GM23338 (cell line): Measurements from ENCODE around the gene RGMB. TPM values are rescaled to one million over a fixed set of nuclear protein-coding genes. Genes with fewer than 3 reads are reported as not detected.
"Not testable (repeated sequence)": the region's sequence is repeated elsewhere in the genome, so short reads cannot be mapped to it uniquely, and the experiment has no call there.

Experiments
- ATAC-seq: fragments of 200-7000 bp; cut with Tn5 transposase; 3 replicates; pipeline ENCODE4 v1.9.1; 2020
- DNase-seq: peaks from one replicate; pipeline ENCODE4 v3.0.0-alpha.2; 2015; ENCODE audit warnings: low spot score
- H2AFZ ChIP-seq: fragments of 200-600 bp; sonication (generic); 2 replicates; pipeline ENCODE4 v1.8.0; 2016; ENCODE audit warnings: antibody characterized with exemption, mild to moderate bottlenecking, moderate library complexity
- H3F3A ChIP-seq: fragments of 200-600 bp; sonication (generic); replicated peaks from 2 replicates; pipeline ENCODE4 v1.8.0; 2017; ENCODE audit warnings: antibody characterized with exemption, mixed run types, low read depth
- H3K27ac ChIP-seq: fragments of 200-600 bp; sonication (generic); 2 replicates; pipeline ENCODE4 v1.6.1; 2016; ENCODE audit warnings: low read depth
- H3K27me3 ChIP-seq: fragments of 200-600 bp; sonication (generic); 2 replicates; pipeline ENCODE4 v1.8.0; 2016; ENCODE audit warnings: mild to moderate bottlenecking, mixed run types, moderate library complexity; ENCODE audit not compliant: insufficient read depth
- H3K36me3 ChIP-seq: fragments of 200-600 bp; sonication (generic); 2 replicates; pipeline ENCODE4 v1.8.0; 2016; ENCODE audit warnings: mild to moderate bottlenecking; ENCODE audit not compliant: insufficient read depth
- H3K4me1 ChIP-seq: fragments of 200-600 bp; sonication (generic); 2 replicates; pipeline ENCODE4 v1.8.0; 2016; ENCODE audit warnings: mild to moderate bottlenecking, moderate library complexity; ENCODE audit not compliant: insufficient read depth
- H3K4me2 ChIP-seq: fragments of 200-600 bp; sonication (generic); 2 replicates; pipeline ENCODE4 v1.7.1; 2017; ENCODE audit warnings: mixed run types
- H3K4me3 ChIP-seq: fragments of 200-600 bp; sonication (generic); 2 replicates; pipeline ENCODE4 v1.6.1; 2016; ENCODE audit warnings: mixed run types
- H3K79me2 ChIP-seq: fragments of 200-600 bp; sonication (generic); replicated peaks from 2 replicates; pipeline ENCODE4 v1.8.0; 2017; ENCODE audit warnings: mild to moderate bottlenecking; ENCODE audit not compliant: insufficient read depth
- H3K9me2 ChIP-seq: fragments of 200-600 bp; sonication (generic); 2 replicates; pipeline ENCODE4 v1.8.0; 2017; ENCODE audit not compliant: insufficient read depth
- H4K20me1 ChIP-seq: fragments of 200-600 bp; sonication (generic); replicated peaks from 2 replicates; pipeline ENCODE4 v1.8.0; 2017; ENCODE audit warnings: mild to moderate bottlenecking; ENCODE audit not compliant: insufficient read depth
- H3K27ac Mint-ChIP-seq: 2 replicates; pipeline ENCODE4 v1.8.0; 2020; ENCODE audit warnings: inconsistent platforms, mild to moderate bottlenecking, moderate library complexity, mixed read lengths
- H3K27me3 Mint-ChIP-seq: 3 replicates; pipeline ENCODE4 v1.8.0; 2022; ENCODE audit warnings: low read depth, mild to moderate bottlenecking, moderate library complexity, mixed read lengths, inconsistent platforms; ENCODE audit not compliant: insufficient read depth, poor library complexity
- H3K36me3 Mint-ChIP-seq: 3 replicates; pipeline ENCODE4 v1.8.0; 2021; ENCODE audit warnings: low read depth, mild to moderate bottlenecking, inconsistent platforms, moderate library complexity, mixed read lengths
- H3K4me1 Mint-ChIP-seq: 3 replicates; pipeline ENCODE4 v1.8.0; 2020; ENCODE audit warnings: mild to moderate bottlenecking, inconsistent platforms, mixed read lengths
- H3K4me3 Mint-ChIP-seq: 3 replicates; pipeline ENCODE4 v1.8.0; 2021; ENCODE audit warnings: moderate library complexity, mild to moderate bottlenecking, inconsistent platforms, mixed read lengths
- H3K9me3 Mint-ChIP-seq: 3 replicates; pipeline ENCODE4 v1.8.0; 2020; ENCODE audit warnings: moderate library complexity, mild to moderate bottlenecking, inconsistent platforms, mixed read lengths
- ETS1 ChIP-seq: IDR thresholded peaks from 2 replicates; pipeline ENCODE4 v1.6.1; 2016; ENCODE audit warnings: antibody characterized with exemption
- ZNF462 ChIP-seq: fragments of 250-450 bp; sonication (Bioruptor Pico); IDR thresholded peaks from 2 replicates; pipeline ENCODE4 v1.5.0; 2020; ENCODE audit warnings: mild to moderate bottlenecking, moderate library complexity
- polyA plus RNA-seq: library from polyadenylated mRNA; unstranded; fragments of >200 nt; fragmentation: Nextera tagmentation; extraction: Ambion mirVana; gene quantifications from 2 replicates; pipeline ENCODE4 v1.2.1, GENCODE V29; 2016
- total RNA-seq: library from RNA; depleted of rRNA; stranded (reverse); fragments of >200 nt; shearing (Covaris generic); gene quantifications from 2 replicates; pipeline ENCODE4 v1.2.3, GENCODE V29; 2014

RGMB gene
- total and polyA plus RNA-seq, 2 experiments from 2014 or later: 21.7 to 34.3 TPM

- Histone ChIP-seq H3K27me3 (no peaks in the 10 kb centered on the region), H4K20me1 (no peaks in the 10 kb centered on the region), H3K27ac (no peak overlapping the region), H3F3A (no peaks in the 10 kb centered on the region), H3K4me3 (no peak overlapping the region), H3K36me3 (no peaks in the 10 kb centered on the region), H3K79me2 (no peaks in the 10 kb centered on the region), H3K4me2 (no peak overlapping the region), H3K9me2 (no peaks in the 10 kb centered on the region), H2AFZ (peak overlapping the region; percentile 50; the same call in 1 of the 2 replicates), H3K4me1 (peaks cover 16% of the 10 kb centered on the region)
- Mint-ChIP-seq H3K36me3 (no peaks in the 10 kb centered on the region; the same call in none of the 3 replicates), H3K9me3 (peaks cover 18% of the 10 kb centered on the region; the same call in 2 of the 3 replicates), H3K4me3 (no peak overlapping the region), H3K4me1 (peaks cover 17% of the 10 kb centered on the region), H3K27me3 (no peaks in the 10 kb centered on the region), H3K27ac (no peak overlapping the region)
- ATAC-seq (peak; percentile 60; the same call in 2 of the 3 replicates), DNase-seq (peak; percentile 47)
- TF ChIP-seq ZNF462 (CRISPR knock-in tag) (0 out of 2 replicates have a peak, but pooled peaks have one; percentile 8), ETS1 (no peak)
Observed at GRCh38 chr5:98742396-98743073, 30.9 kb upstream of the RGMB start.

- not testable (repeated sequence) for DNase-seq, H3K9me2 ChIP-seq, H3K27ac ChIP-seq, H3K79me2 ChIP-seq, H4K20me1 ChIP-seq, H3K27me3 ChIP-seq, H3K4me3 Mint-ChIP-seq, H3K4me2 ChIP-seq, H3K36me3 ChIP-seq, H2AFZ ChIP-seq, ATAC-seq, H3K36me3 Mint-ChIP-seq, H3K4me3 ChIP-seq, H3K27ac Mint-ChIP-seq, H3K27me3 Mint-ChIP-seq, H3F3A ChIP-seq
- peaks cover 10% of the 10 kb centered on the region; the same call in 2 of the 3 replicates for H3K9me3 Mint-ChIP-seq
- H3K4me1 Mint-ChIP-seq: peaks cover 23% of the 10 kb centered on the region
- H3K4me1 ChIP-seq: peaks cover 32% of the 10 kb centered on the region
Observed at GRCh38 chr5:98748259-98748658, 25.2 kb upstream of the RGMB start.
